HEK293 (cell line): ENCODE results near the gene KCNJ6.

Source experiments
- CTCF ChIA-PET: fragments of 350-600 bp; formaldehyde crosslinking; extraction: SDS; loops from one replicate; lab custom pipeline; 2021; ENCODE audit warnings: antibody characterized with exemption; lab: Yijun Ruan, JAX
- POLR2A ChIA-PET: fragments of 300-600 bp; formaldehyde crosslinking; extraction: SDS; loops from one replicate; lab custom pipeline; 2020; ENCODE audit warnings: antibody characterized with exemption, inconsistent platforms; lab: Yijun Ruan, JAX
- H3K27ac ChIP-seq: fragments of 200-500 bp; sonication (Bioruptor generic); 2 replicates; pipeline ENCODE4 v1.5.1; 2014; ENCODE audit warnings: low read depth, low read length, control low read depth, inconsistent platforms; ENCODE audit errors: extremely low read depth
- H3K36me3 ChIP-seq, 2 experiments: fragments of 200-500 bp in 1 of 2; sonication (Bioruptor generic) in 1 of 2; 1 replicate in 1 of 2; 2 replicates in 1 of 2; pipeline ENCODE4 v1.5.1; 2014 to 2017; ENCODE audit warnings: inconsistent platforms in 2 of 2, low read length in 2 of 2; ENCODE audit not compliant: control insufficient read depth in 2 of 2, insufficient read depth in 1 of 2
- H3K4me1 ChIP-seq: fragments of 200-500 bp; sonication (Bioruptor generic); 2 replicates; pipeline ENCODE4 v1.5.1; 2014; ENCODE audit warnings: mild to moderate bottlenecking, low read length, inconsistent platforms; ENCODE audit not compliant: control insufficient read depth, insufficient read depth
- H3K4me3 ChIP-seq: 2 replicates; pipeline ENCODE4 v1.5.1; 2011; ENCODE audit warnings: low read depth, mild to moderate bottlenecking, control low read depth, low read length, moderate library complexity
- H3K9me3 ChIP-seq: fragments of 200-500 bp; sonication (Bioruptor generic); 2 replicates; pipeline ENCODE4 v1.5.1; 2014; ENCODE audit warnings: low read depth, low read length, inconsistent platforms; ENCODE audit not compliant: control insufficient read depth, insufficient read depth
- BCL6B ChIP-seq: fragments of 450-650 bp; formaldehyde crosslinking; IDR thresholded peaks from 2 replicates; pipeline ENCODE4 v1.5.1; 2017; ENCODE audit warnings: missing biosample characterization, missing genetic modification characterization
- GLI2 ChIP-seq: fragments of 450-650 bp; formaldehyde crosslinking; IDR thresholded peaks from 2 replicates; pipeline ENCODE4; 2017; ENCODE audit warnings: missing biosample characterization, missing genetic modification characterization, low read depth, borderline replicate concordance
- IKZF3 ChIP-seq: fragments of 450-650 bp; IDR thresholded peaks from 2 replicates; pipeline ENCODE4 v1.5.0; 2018; ENCODE audit warnings: missing biosample characterization, mild to moderate bottlenecking, missing genetic modification characterization, moderate library complexity
- OVOL3 ChIP-seq: fragments of 450-650 bp; formaldehyde crosslinking; IDR thresholded peaks from 2 replicates; pipeline ENCODE4 v1.5.1; 2016; ENCODE audit warnings: missing biosample characterization, missing genetic modification characterization
- SP3 ChIP-seq: fragments of 450-650 bp; formaldehyde crosslinking; IDR thresholded peaks from 2 replicates; pipeline ENCODE4 v1.5.1; 2016; ENCODE audit warnings: missing biosample characterization, missing genetic modification characterization
- ZBTB21 ChIP-seq: fragments of 450-650 bp; formaldehyde crosslinking; IDR thresholded peaks from 2 replicates; pipeline ENCODE4 v1.5.1; 2017; ENCODE audit warnings: missing biosample characterization, missing genetic modification characterization
- ZFP41 ChIP-seq: fragments of 450-650 bp; formaldehyde crosslinking; IDR thresholded peaks from 2 replicates; pipeline ENCODE4 v1.5.1; 2016; ENCODE audit warnings: missing biosample characterization, missing genetic modification characterization, borderline replicate concordance
- ZIC2 ChIP-seq: fragments of 450-650 bp; formaldehyde crosslinking; IDR thresholded peaks from 2 replicates; pipeline ENCODE4 v1.5.1; 2016; ENCODE audit warnings: missing biosample characterization, missing genetic modification characterization
- ZNF132 ChIP-seq: fragments of 450-650 bp; formaldehyde crosslinking; IDR thresholded peaks from 2 replicates; pipeline ENCODE4 v1.5.1; 2017; ENCODE audit warnings: missing biosample characterization, missing genetic modification characterization, borderline replicate concordance
- ZNF138 ChIP-seq: fragments of 450-650 bp; formaldehyde crosslinking; IDR thresholded peaks from 2 replicates; pipeline ENCODE4 v1.5.1; 2016; ENCODE audit warnings: missing biosample characterization, missing genetic modification characterization, borderline replicate concordance
- ZNF146 ChIP-seq: fragments of 450-650 bp; formaldehyde crosslinking; IDR thresholded peaks from 2 replicates; pipeline ENCODE4 v1.5.1; 2016; ENCODE audit warnings: missing biosample characterization, missing genetic modification characterization
- ZNF16 ChIP-seq: fragments of 450-650 bp; formaldehyde crosslinking; IDR thresholded peaks from 2 replicates; pipeline ENCODE4 v1.5.1; 2016; ENCODE audit warnings: low read depth, missing biosample characterization, missing genetic modification characterization
- ZNF174 ChIP-seq: fragments of 450-650 bp; formaldehyde crosslinking; IDR thresholded peaks from 2 replicates; pipeline ENCODE4 v1.5.0; 2017; ENCODE audit warnings: missing biosample characterization, mild to moderate bottlenecking, missing genetic modification characterization
- ZNF248 ChIP-seq: fragments of 450-650 bp; formaldehyde crosslinking; IDR thresholded peaks from 2 replicates; pipeline ENCODE4 v1.5.1; 2017; ENCODE audit warnings: missing biosample characterization, missing genetic modification characterization
- ZNF280C ChIP-seq: fragments of 450-650 bp; formaldehyde crosslinking; IDR thresholded peaks from 2 replicates; pipeline ENCODE4 v1.5.1; 2016; ENCODE audit warnings: missing biosample characterization, missing genetic modification characterization
- ZNF391 ChIP-seq: fragments of 450-650 bp; formaldehyde crosslinking; IDR thresholded peaks from 2 replicates; pipeline ENCODE4 v1.5.1; 2016; ENCODE audit warnings: low read depth, missing biosample characterization, missing genetic modification characterization, borderline replicate concordance
- ZNF514 ChIP-seq: fragments of 450-650 bp; formaldehyde crosslinking; IDR thresholded peaks from 2 replicates; pipeline ENCODE4 v1.5.1; 2016; ENCODE audit warnings: missing biosample characterization, missing genetic modification characterization
- ZNF529 ChIP-seq: fragments of 450-650 bp; formaldehyde crosslinking; IDR thresholded peaks from 2 replicates; pipeline ENCODE4 v1.5.1; 2017; ENCODE audit warnings: missing genetic modification characterization, missing biosample characterization; ENCODE audit not compliant: insufficient replicate concordance
- ZNF555 ChIP-seq: fragments of 450-650 bp; formaldehyde crosslinking; conservative IDR thresholded peaks from 2 replicates; pipeline ENCODE4 v1.5.1; 2017; ENCODE audit warnings: missing biosample characterization, mild to moderate bottlenecking, missing genetic modification characterization, inconsistent platforms
- ZNF558 ChIP-seq: fragments of 450-650 bp; formaldehyde crosslinking; IDR thresholded peaks from 2 replicates; pipeline ENCODE4 v1.5.1; 2016; ENCODE audit warnings: missing biosample characterization, missing genetic modification characterization
- ZNF664 ChIP-seq: fragments of 450-650 bp; formaldehyde crosslinking; IDR thresholded peaks from 2 replicates; pipeline ENCODE4 v1.5.1; 2016; ENCODE audit warnings: missing biosample characterization, missing genetic modification characterization
- ZNF777 ChIP-seq: fragments of 450-650 bp; formaldehyde crosslinking; IDR thresholded peaks from 2 replicates; pipeline ENCODE4 v1.5.1; 2017; ENCODE audit warnings: missing biosample characterization, missing genetic modification characterization, borderline replicate concordance
- ZSCAN16 ChIP-seq: fragments of 450-650 bp; formaldehyde crosslinking; IDR thresholded peaks from 2 replicates; pipeline ENCODE4 v1.5.1; 2016; ENCODE audit warnings: missing biosample characterization, missing genetic modification characterization

Gene KCNJ6

GRCh38 chr21:37603129-37603528, 313.1 kb downstream of the KCNJ6 start:
- H3K36me3 ChIP-seq = no peaks in the 10 kb centered on the region; a peak in 1 of 3 replicates
- TF ChIP-seq ZIC2 (peak; percentile 93), BCL6B (no peak), ZNF132 (no peak), GLI2 (tag by site-specific recombination) (no peak)
- no peaks in the 10 kb centered on the region for H3K9me3 ChIP-seq
- no peak overlapping the region for H3K27ac ChIP-seq
- H3K4me3 ChIP-seq = no peak overlapping the region
- CTCF ChIA-PET = no interaction called here
- H3K4me1 ChIP-seq = no peaks in the 10 kb centered on the region
- POLR2A ChIA-PET = no interaction called here

- ChIA-PET POLR2A (no interaction called here), CTCF (no interaction called here)
- Histone ChIP-seq H3K36me3 (no peaks in the 10 kb centered on the region; a peak in 1 of 3 replicates), H3K4me1 (no peaks in the 10 kb centered on the region), H3K4me3 (no peak overlapping the region), H3K9me3 (no peaks in the 10 kb centered on the region), H3K27ac (no peak overlapping the region)
- TF ChIP-seq ZNF664 (no peak), ZNF146 (tag by site-specific recombination) (no peak), SP3 (no peak), ZNF555 (no peak), ZNF558 (tag by site-specific recombination) (no peak), ZNF391 (no peak), ZNF16 (no peak), OVOL3 (tag by site-specific recombination) (no peak), ZNF174 (tag by site-specific recombination) (no peak), IKZF3 (tag by site-specific recombination) (no peak), ZFP41 (tag by site-specific recombination) (no peak), ZNF248 (tag by site-specific recombination) (no peak), ZNF529 (tag by site-specific recombination) (no peak), ZNF280C (no peak), ZNF138 (tag by site-specific recombination) (no peak), ZNF514 (tag by site-specific recombination) (no peak), ZBTB21 (tag by site-specific recombination) (no peak), ZNF777 (tag by site-specific recombination) (no peak), ZSCAN16 (tag by site-specific recombination) (no peak)
These were observed 314.3 kb downstream of the KCNJ6 start for GRCh38 chr21:37601915-37602314.
